Measurements from ENCODE around the gene UTS2R.

- TF ChIP-seq CTCF (IDR thresholded peaks at IDR 0.05), result no peak
- TF ChIP-seq POLR2A (IDR thresholded peaks at IDR 0.05), result no peak
Observed at GRCh38 chr17:82353484-82353883, 18.1 kb upstream of the UTS2R start.

Measured in adrenal gland (tissue), 5 donors.